ENCODE measurements around the gene UBQLN1. TPM values are rescaled to one million over a fixed set of nuclear protein-coding genes. Genes with fewer than 3 reads are reported as not detected.
A peak's percentile ranks its signal among the peaks of the same experiment; 100 is the strongest.

The UBQLN1 gene
- total RNA-seq, 1 experiment from 2014 or later = 162 TPM

DNA sequence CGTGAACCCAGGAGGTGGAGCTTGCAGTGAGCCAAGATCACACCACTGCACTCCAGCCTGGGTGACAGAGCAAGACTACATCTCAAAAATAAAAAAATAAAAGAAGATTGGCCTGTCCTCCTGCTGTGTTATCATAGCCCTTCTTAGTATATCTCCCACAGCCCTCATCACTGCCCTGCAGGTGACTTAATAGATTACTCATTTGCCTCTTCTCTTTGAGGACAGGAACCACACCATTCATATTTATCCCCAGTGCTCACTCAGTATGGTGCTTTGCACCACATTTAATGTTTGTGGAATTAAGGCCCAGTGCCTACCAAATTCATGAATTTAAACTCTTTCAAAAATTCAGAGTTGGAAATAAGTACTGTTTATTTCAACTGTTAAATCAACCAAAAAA, 74.5 kb downstream of the UBQLN1 start:
- Histone ChIP-seq H3K9me3 (ENCODE audit: low read depth, low read length, poor library complexity, severe bottlenecking) (no peaks in the 10 kb centered on the region), H3K27ac (ENCODE audit: low read depth, low read length, poor library complexity, severe bottlenecking) (no peak overlapping the region), H3K36me3 (ENCODE audit: insufficient read depth, low read length, poor library complexity, severe bottlenecking) (no peaks in the 10 kb centered on the region), H3K4me3 (ENCODE audit: low read depth, low read length, poor library complexity, severe bottlenecking) (no peak overlapping the region), H3K27me3 (replicated peaks; ENCODE audit: insufficient read depth, low read depth, low read length, poor library complexity) (no peaks in the 10 kb centered on the region), H3K4me1 (ENCODE audit: insufficient read depth, low read length, poor library complexity, severe bottlenecking) (peaks cover 16% of the 10 kb centered on the region)
- ChIA-PET POLR2A (ENCODE audit: low non-redundant PET) (interaction anchor here (0.5 kb wide), 1 partner anchor 10 kb away, joined by 4 read pairs; the partner anchor contains the start of gene IDNK), CTCF (no interaction called here)
- no peak for DNase-seq (ENCODE audit: low spot score)
- TF ChIP-seq EZH2 (IDR thresholded peaks at IDR 0.05; ENCODE audit: borderline replicate concordance, low read depth, low read length, poor library complexity, severe bottlenecking) (no peak), CTCF (conservative IDR thresholded peaks at IDR 0.05; ENCODE audit: low read depth, low read length) (no peak)
- no TSS peak for BruUV-seq (replicated peaks)
- intact Hi-C loops (cut with micrococcal nuclease; ENCODE audit: unreplicated experiment) = no loop called here

GRCh38 chr9:83630938-83631457, 76.8 kb downstream of the UBQLN1 start:
- ChIA-PET CTCF (no interaction called here), POLR2A (ENCODE audit: low non-redundant PET) (interaction anchor here (0.6 kb wide), 1 partner anchor 14 kb away, joined by 3 read pairs; no protein-coding TSS in a partner anchor)
- BruUV-seq (replicated peaks) = no TSS peak
- H3K36me3 ChIP-seq (ENCODE audit: insufficient read depth, low read length, poor library complexity, severe bottlenecking) = no peaks in the 10 kb centered on the region
- no peak overlapping the region for H3K4me3 ChIP-seq (ENCODE audit: low read depth, low read length, poor library complexity, severe bottlenecking)
- H3K27me3 ChIP-seq (replicated peaks; ENCODE audit: insufficient read depth, low read depth, low read length, poor library complexity) = no peaks in the 10 kb centered on the region
- no peak overlapping the region for H3K27ac ChIP-seq (ENCODE audit: low read depth, low read length, poor library complexity, severe bottlenecking)
- peaks cover 13% of the 10 kb centered on the region for H3K4me1 ChIP-seq (ENCODE audit: insufficient read depth, low read length, poor library complexity, severe bottlenecking)
- TF ChIP-seq CTCF (conservative IDR thresholded peaks at IDR 0.05; ENCODE audit: low read depth, low read length) = no peak
- no peak for TF ChIP-seq EZH2 (IDR thresholded peaks at IDR 0.05; ENCODE audit: borderline replicate concordance, low read depth, low read length, poor library complexity, severe bottlenecking)
- H3K9me3 ChIP-seq (ENCODE audit: low read depth, low read length, poor library complexity, severe bottlenecking) = no peaks in the 10 kb centered on the region
- peak; percentile 68 for DNase-seq (ENCODE audit: low spot score)
- intact Hi-C loops (cut with micrococcal nuclease; ENCODE audit: unreplicated experiment) = no loop called here

DNA sequence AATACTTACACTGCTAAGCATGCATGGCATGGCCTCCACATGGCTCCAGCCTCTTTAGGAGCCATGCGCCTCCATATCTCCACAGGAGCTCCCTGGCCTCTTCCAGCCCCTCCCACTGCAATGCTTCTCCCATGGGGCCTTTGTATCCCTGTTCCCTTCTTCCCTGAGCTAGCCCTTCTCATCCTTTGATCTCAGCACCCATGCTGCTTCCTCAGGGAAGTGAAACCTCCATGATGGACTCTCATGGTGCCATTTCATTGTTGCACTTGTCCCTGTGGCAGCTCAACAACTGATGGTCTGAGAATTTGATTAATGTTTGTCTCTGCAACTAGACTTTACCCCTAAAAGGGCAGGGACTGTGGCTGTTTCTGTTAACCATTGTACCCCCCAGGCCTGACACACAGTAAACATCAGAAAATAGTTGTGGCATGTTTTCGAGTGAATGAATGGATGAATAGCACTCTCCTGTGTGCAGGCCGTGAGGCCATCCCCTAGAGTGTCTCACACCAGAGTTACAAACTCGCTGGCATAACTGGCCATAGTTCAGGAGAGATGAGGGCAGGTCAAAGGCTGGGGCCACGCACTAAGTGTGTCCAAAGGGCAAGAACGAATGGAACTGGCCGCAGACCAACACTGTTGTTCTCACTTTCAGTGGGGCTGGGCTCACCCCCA, 78.2 kb downstream of the UBQLN1 start:
- H3K4me1 ChIP-seq (ENCODE audit: insufficient read depth, low read length, poor library complexity, severe bottlenecking) = peaks cover 13% of the 10 kb centered on the region
- TF ChIP-seq CTCF (conservative IDR thresholded peaks at IDR 0.05; ENCODE audit: low read depth, low read length) (no peak), EZH2 (IDR thresholded peaks at IDR 0.05; ENCODE audit: borderline replicate concordance, low read depth, low read length, poor library complexity, severe bottlenecking) (no peak)
- no peak overlapping the region for H3K4me3 ChIP-seq (ENCODE audit: low read depth, low read length, poor library complexity, severe bottlenecking)
- no peak overlapping the region for H3K27ac ChIP-seq (ENCODE audit: low read depth, low read length, poor library complexity, severe bottlenecking)
- no peak for DNase-seq (ENCODE audit: low spot score)
- CTCF ChIA-PET = no interaction called here
- intact Hi-C loops (cut with micrococcal nuclease; ENCODE audit: unreplicated experiment) = no loop called here
- BruUV-seq (replicated peaks) = no TSS peak
- H3K9me3 ChIP-seq (ENCODE audit: low read depth, low read length, poor library complexity, severe bottlenecking) = no peaks in the 10 kb centered on the region
- no peaks in the 10 kb centered on the region for H3K36me3 ChIP-seq (ENCODE audit: insufficient read depth, low read length, poor library complexity, severe bottlenecking)
- POLR2A ChIA-PET (ENCODE audit: low non-redundant PET) = interaction anchor here (0.6 kb wide), 2 partner anchors 17 to 203 kb away, joined by 3 read pairs; no protein-coding TSS in a partner anchor
- no peaks in the 10 kb centered on the region for H3K27me3 ChIP-seq (replicated peaks; ENCODE audit: insufficient read depth, low read depth, low read length, poor library complexity)
